GM12864 (cell line): ENCODE measurements around the gene U2AF2.

ENCODE experiments used
- DNase-seq: peaks from one replicate; pipeline ENCODE4 v3.0.0-alpha.2; 2011; ENCODE audit warnings: low read depth
- H3K4me3 ChIP-seq: 2 replicates; pipeline ENCODE4 v1.5.1; 2011; ENCODE audit warnings: mild to moderate bottlenecking, low read depth, low read length, control low read depth
- CTCF ChIP-seq: IDR thresholded peaks from 2 replicates; pipeline ENCODE4 v1.5.1; 2011; ENCODE audit warnings: low read depth, mild to moderate bottlenecking, moderate library complexity, low read length, control low read depth, inconsistent platforms; ENCODE audit errors: missing control alignments

The U2AF2 gene

GRCh38 chr19:55673465-55673864, 18.6 kb downstream of the U2AF2 start:
- H3K4me3 ChIP-seq, result no peak overlapping the region
- no peak for DNase-seq
- TF ChIP-seq CTCF, result no peak

GRCh38 chr19:55673889-55674288, 19.1 kb downstream of the U2AF2 start:
- no peak overlapping the region for H3K4me3 ChIP-seq
- no peak for TF ChIP-seq CTCF

DNA sequence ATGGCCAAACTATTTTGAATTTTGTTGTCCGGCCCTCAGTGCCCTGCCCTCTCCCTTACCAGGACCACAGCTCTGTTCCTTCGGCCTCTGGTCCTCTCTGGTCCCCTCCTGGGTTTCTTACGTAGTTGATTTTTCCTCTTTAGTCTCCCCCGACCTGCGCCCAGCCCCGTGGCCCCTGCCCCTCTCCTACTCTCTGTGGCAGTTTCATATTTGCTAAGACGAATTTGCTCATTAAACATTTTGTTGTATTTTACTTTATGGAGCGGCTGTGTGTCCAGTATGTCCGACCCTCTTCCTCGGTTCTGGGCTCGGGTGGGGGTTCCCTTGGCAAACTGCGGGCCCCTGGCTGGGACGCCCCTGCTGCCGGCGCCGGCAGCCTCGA, 19.6 kb downstream of the U2AF2 start:
- DNase-seq, result no peak
- no peak for TF ChIP-seq CTCF
- H3K4me3 ChIP-seq, result peak overlapping the region; percentile 75

More at GRCh38 chr19:55673889-55674288, 19.1 kb downstream of the U2AF2 start:
- DNase-seq, result no peak

DNA sequence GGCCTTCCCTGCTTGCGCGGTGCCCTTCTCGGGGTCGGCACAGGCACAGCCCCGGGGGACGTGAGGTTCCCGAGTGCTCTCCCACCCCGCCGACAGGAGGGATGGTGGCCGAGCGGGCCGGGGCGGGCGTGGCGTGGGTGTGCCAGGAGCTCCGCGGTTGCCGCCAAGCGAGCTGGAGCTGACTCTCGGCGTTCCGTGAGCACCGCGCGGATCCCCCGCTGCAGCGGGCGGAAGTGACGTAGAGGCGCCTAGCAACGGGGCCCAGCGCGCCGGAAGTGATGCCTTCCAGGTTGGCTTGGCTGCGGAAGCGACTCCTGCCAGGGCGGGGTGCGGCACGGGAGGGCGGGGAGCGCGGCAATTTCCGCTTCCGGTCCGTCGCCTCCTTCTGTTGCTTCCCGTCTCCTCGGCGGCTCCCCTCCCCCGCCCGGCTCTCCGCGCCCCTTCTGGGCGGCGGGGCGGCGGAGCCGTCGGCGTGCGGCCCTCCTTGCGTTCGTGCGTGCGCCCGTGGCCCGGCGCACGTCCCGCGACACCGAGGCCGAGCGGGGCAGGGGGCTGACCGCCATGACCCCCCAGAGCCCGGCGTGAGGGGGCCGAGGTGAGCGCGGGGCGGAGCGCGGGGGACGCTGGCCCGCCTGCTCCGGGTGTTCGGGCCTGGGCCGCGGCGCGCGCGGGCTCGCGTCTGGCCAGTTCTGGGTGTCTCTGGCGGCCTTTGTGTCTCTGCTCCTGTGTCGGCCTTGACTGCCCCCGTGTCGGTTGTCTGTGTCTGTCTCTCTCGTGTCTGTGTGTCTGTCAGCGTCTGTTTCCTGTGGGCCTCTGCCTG, 20.2 kb downstream of the U2AF2 start, which contains the start of gene EPN1:
EPN1 (plus strand) TSS at position 386 of the 820 bp plus-strand sequence. CDS start 3,402 bp downstream, outside the sequence.
- peak; percentile 89 for DNase-seq
- H3K4me3 ChIP-seq, result peak within 1 kb of the TSS; percentile 75

GRCh38 chr19:55675661-55676354, 21.0 kb downstream of the U2AF2 start:
- TF ChIP-seq CTCF, result no peak
- DNase-seq, result no peak
- H3K4me3 ChIP-seq, result peak overlapping the region; percentile 75

More for the DNA sequence above, 20.2 kb downstream of the U2AF2 start, which contains the start of gene EPN1:
- TF ChIP-seq CTCF, result no peak

DNA sequence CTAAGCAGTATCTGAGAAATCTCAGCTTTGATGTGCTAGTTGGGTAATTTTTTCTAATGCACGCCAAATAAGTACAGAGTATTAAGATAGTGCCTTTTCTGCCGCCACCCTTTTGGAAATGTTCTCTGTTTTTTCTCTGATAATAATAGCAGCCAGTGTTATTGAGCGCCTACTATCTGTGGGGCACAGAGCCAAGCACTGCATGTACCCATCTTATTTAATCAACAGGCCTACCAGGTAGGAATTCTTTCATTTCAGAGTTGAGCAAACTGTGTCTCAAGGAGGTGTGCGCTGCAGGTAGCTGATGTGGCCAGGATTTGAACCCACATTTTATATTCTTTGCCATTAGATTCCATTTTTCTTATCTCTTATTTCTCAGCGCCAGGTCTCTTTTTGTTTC, 21.5 kb downstream of the U2AF2 start:
- no peak for TF ChIP-seq CTCF
- H3K4me3 ChIP-seq, result peak overlapping the region; percentile 75
- no peak for DNase-seq
